H9 (cell line): ENCODE results near the gene MDFI. TPM values are rescaled to one million over a fixed set of nuclear protein-coding genes. Genes with fewer than 3 reads are reported as not detected.

Experiments used
- DNase-seq: peaks from one replicate; pipeline ENCODE4 v3.0.0-alpha.2; 2017
- H2AFZ ChIP-seq: one replicate; pipeline ENCODE4 v1.6.1; 2013; ENCODE audit warnings: mild to moderate bottlenecking, low read length, control low read depth, moderate library complexity
- H2AK5ac ChIP-seq: 2 replicates; pipeline ENCODE4 v1.6.1; 2013; ENCODE audit warnings: low read length, control low read depth, mixed read lengths; ENCODE audit not compliant: insufficient read length
- H2BK120ac ChIP-seq: one replicate; pipeline ENCODE4 v1.6.1; 2013; ENCODE audit warnings: low read depth, mild to moderate bottlenecking, low read length, control low read depth, inconsistent platforms; ENCODE audit not compliant: poor library complexity, severe bottlenecking
- H2BK12ac ChIP-seq: 2 replicates; pipeline ENCODE4 v1.6.1; 2013; ENCODE audit warnings: low read length, control low read depth, mixed read lengths, low read depth; ENCODE audit not compliant: insufficient read length
- H2BK15ac ChIP-seq: 2 replicates; pipeline ENCODE4 v1.6.1; 2013; ENCODE audit warnings: low read depth, low read length, control low read depth
- H2BK20ac ChIP-seq: one replicate; pipeline ENCODE4 v1.6.1; 2013; ENCODE audit warnings: low read depth, mild to moderate bottlenecking, low read length, control low read depth, inconsistent platforms; ENCODE audit not compliant: poor library complexity, severe bottlenecking
- H2BK5ac ChIP-seq: 2 replicates; pipeline ENCODE4 v1.6.1; 2013; ENCODE audit warnings: low read length, control low read depth, mixed read lengths; ENCODE audit not compliant: insufficient read length
- H3K14ac ChIP-seq: 2 replicates; pipeline ENCODE4 v1.6.1; 2013; ENCODE audit warnings: low read length, control low read depth; ENCODE audit not compliant: insufficient read depth
- H3K18ac ChIP-seq: 2 replicates; pipeline ENCODE4 v1.6.1; 2013; ENCODE audit warnings: low read depth, mild to moderate bottlenecking, mixed read lengths, low read length, control low read depth; ENCODE audit not compliant: insufficient read length
- H3K23ac ChIP-seq: 2 replicates; pipeline ENCODE4 v1.6.1; 2013; ENCODE audit warnings: low read length, control low read depth, mixed read lengths, low read depth; ENCODE audit not compliant: insufficient read length
- H3K23me2 ChIP-seq: 2 replicates; pipeline ENCODE4 v1.6.1; 2013; ENCODE audit warnings: low read depth, mild to moderate bottlenecking, mixed read lengths, low read length, control low read depth; ENCODE audit not compliant: insufficient read length, poor library complexity, severe bottlenecking
- H3K27ac ChIP-seq: 2 replicates; pipeline ENCODE4 v1.5.1; 2013; ENCODE audit warnings: low read length, control low read depth, mixed read lengths, low read depth; ENCODE audit not compliant: insufficient read length
- H3K27me3 ChIP-seq: 2 replicates; pipeline ENCODE4 v1.6.1; 2013; ENCODE audit warnings: low read length, control low read depth, inconsistent platforms; ENCODE audit not compliant: insufficient read depth
- H3K4ac ChIP-seq: 2 replicates; pipeline ENCODE4 v1.6.1; 2013; ENCODE audit warnings: low read depth, mild to moderate bottlenecking, control low read depth, inconsistent platforms, low read length, moderate library complexity
- H3K4me1 ChIP-seq: 2 replicates; pipeline ENCODE4 v1.6.1; 2013; ENCODE audit warnings: low read length, control low read depth, inconsistent platforms; ENCODE audit not compliant: insufficient read depth
- H3K4me2 ChIP-seq: 2 replicates; pipeline ENCODE4 v1.6.1; 2013; ENCODE audit warnings: low read length, control low read depth, mixed read lengths; ENCODE audit not compliant: insufficient read length, insufficient read depth
- H3K56ac ChIP-seq: 2 replicates; pipeline ENCODE4 v1.6.1; 2013; ENCODE audit warnings: low read depth, mild to moderate bottlenecking, mixed read lengths, low read length, control low read depth; ENCODE audit not compliant: insufficient read length
- H3K79me1 ChIP-seq: 2 replicates; pipeline ENCODE4 v1.6.1; 2013; ENCODE audit warnings: low read depth, mild to moderate bottlenecking, moderate library complexity, low read length, control low read depth, inconsistent platforms; ENCODE audit not compliant: insufficient read depth, poor library complexity, severe bottlenecking
- H3K79me2 ChIP-seq: 2 replicates; pipeline ENCODE4 v1.6.1; 2013; ENCODE audit warnings: low read length, control low read depth, inconsistent platforms; ENCODE audit not compliant: insufficient read depth
- H3K9ac ChIP-seq: 2 replicates; pipeline ENCODE4 v1.6.1; 2013; ENCODE audit warnings: low read length, control low read depth, mixed read lengths; ENCODE audit not compliant: insufficient read length; ENCODE audit errors: extremely low read depth
- H3K9me3 ChIP-seq: one replicate; pipeline ENCODE4 v1.6.1; 2013; ENCODE audit warnings: low read depth, low read length, inconsistent platforms; ENCODE audit not compliant: control insufficient read depth
- H3T11ph ChIP-seq: one replicate; pipeline ENCODE4 v1.6.1; 2013; ENCODE audit warnings: mild to moderate bottlenecking, low read length, control low read depth, inconsistent platforms
- H4K20me1 ChIP-seq: one replicate; pipeline ENCODE4 v1.6.1; 2013; ENCODE audit not compliant: control insufficient read depth, insufficient read length, insufficient read depth
- H4K5ac ChIP-seq: 2 replicates; pipeline ENCODE4 v1.6.1; 2013; ENCODE audit warnings: low read depth, mild to moderate bottlenecking, mixed read lengths, low read length, control low read depth; ENCODE audit not compliant: insufficient read length
- H4K8ac ChIP-seq: replicated peaks from 2 replicates; pipeline ENCODE4 v1.6.1; 2013; ENCODE audit warnings: low read length, control low read depth, mixed read lengths, low read depth; ENCODE audit not compliant: insufficient read length
- H4K91ac ChIP-seq: 2 replicates; pipeline ENCODE4 v1.6.1; 2013; ENCODE audit warnings: low read depth, mild to moderate bottlenecking, moderate library complexity, mixed read lengths, low read length, control low read depth; ENCODE audit not compliant: insufficient read length
- H3K27ac Mint-ChIP-seq, 3 experiments: 2 replicates in 2 of 3; 3 replicates in 1 of 3; pipeline ENCODE4 v1.8.0; 2020 to 2021; ENCODE audit warnings: mixed read lengths in 3 of 3, mild to moderate bottlenecking in 1 of 3, moderate library complexity in 1 of 3
- H3K27me3 Mint-ChIP-seq: 2 replicates; pipeline ENCODE4 v1.8.0; 2021; ENCODE audit warnings: low read depth, mild to moderate bottlenecking, moderate library complexity, mixed read lengths
- H3K36me3 Mint-ChIP-seq, 3 experiments: 2 replicates in 2 of 3; 3 replicates in 1 of 3; pipeline ENCODE4 v1.8.0; 2020 to 2021; ENCODE audit warnings: low read depth in 3 of 3, mixed read lengths in 3 of 3; ENCODE audit not compliant: insufficient read depth in 1 of 3
- H3K4me1 Mint-ChIP-seq, 2 experiments: 2 replicates each; pipeline ENCODE4 v1.8.0; 2020; ENCODE audit warnings: mixed read lengths in 2 of 2
- H3K4me3 Mint-ChIP-seq, 2 experiments: 2 replicates in 1 of 2; 3 replicates in 1 of 2; pipeline ENCODE4 v1.8.0; 2020 to 2021; ENCODE audit warnings: mild to moderate bottlenecking in 2 of 2, mixed read lengths in 2 of 2, moderate library complexity in 1 of 2
- H3K9me3 Mint-ChIP-seq, 2 experiments: 2 replicates in 1 of 2; 3 replicates in 1 of 2; pipeline ENCODE4 v1.8.0; 2020; ENCODE audit warnings: mild to moderate bottlenecking in 2 of 2, mixed read lengths in 2 of 2, moderate library complexity in 1 of 2
- WGBS: extraction: QIAGEN DNeasy Blood & Tissue Kit; methylation state at CpG from one replicate; pipeline ENCODE4 v1.1.7; 2013; ENCODE audit warnings: missing lambda C conversion rate, low lambda C conversion rate, mixed read lengths; ENCODE audit not compliant: insufficient read length; ENCODE audit errors: extremely low coverage; 5-methylcytosine and 5-hydroxymethylcytosine counted together
- total RNA-seq: library from RNA; stranded (reverse); gene quantifications from 2 replicates; pipeline ENCODE4 v1.2.1, GENCODE V29; 2021
- TF ChIP-seq, protein P1 (sequence below): fragments of 200-600 bp; sonication (generic); conservative IDR thresholded peaks from 3 replicates; pipeline ENCODE4 v1.8.0; 2021; ENCODE audit warnings: antibody characterized with exemption, mild to moderate bottlenecking

The MDFI gene
- total RNA-seq, 1 experiment from 2014 or later = 45.0 TPM

DNA sequence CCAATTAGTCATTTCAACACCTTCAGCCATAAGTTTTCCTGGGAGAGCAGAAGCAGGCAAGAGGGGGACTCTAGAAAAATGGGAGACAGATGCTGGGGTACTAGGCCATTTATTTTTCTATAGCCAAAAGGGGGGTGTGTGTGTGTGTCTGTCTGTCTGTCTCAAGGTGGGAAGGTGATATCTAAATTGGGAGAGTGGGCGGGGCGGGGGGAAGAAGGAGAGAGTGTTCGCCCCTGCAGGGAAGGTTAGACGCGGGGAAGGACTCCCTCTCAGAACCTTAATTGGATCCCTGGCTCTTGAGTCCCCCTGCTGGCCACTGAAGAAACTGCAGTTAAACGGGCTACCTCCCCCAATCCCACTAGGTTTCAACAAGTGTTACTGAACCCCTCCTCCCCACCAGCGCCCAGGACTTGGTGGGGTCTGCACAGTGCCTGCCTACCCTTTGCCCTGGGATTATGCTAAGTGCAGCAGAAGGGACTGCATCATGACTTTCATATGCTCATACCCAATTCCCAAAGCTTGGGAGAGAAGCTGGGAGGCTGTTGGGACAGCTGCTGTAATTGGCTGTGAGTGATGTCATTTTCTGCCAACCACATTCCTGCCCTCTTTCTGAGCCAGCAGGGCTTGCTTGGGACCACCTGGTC is 46.3 kb upstream of the MDFI start:
- no peaks in the 10 kb centered on the region; a peak in 1 of 5 replicates for H3K9me3 Mint-ChIP-seq
- Histone ChIP-seq H3K27ac (no peak overlapping the region), H2BK120ac (no peak overlapping the region), H2BK5ac (no peak overlapping the region), H2BK15ac (no peak overlapping the region), H4K8ac (no peak overlapping the region), H2BK20ac (no peak overlapping the region), H3T11ph (no peak overlapping the region), H4K20me1 (no peaks in the 10 kb centered on the region), H3K4me1 (no peaks in the 10 kb centered on the region), H4K5ac (no peak overlapping the region), H3K9me3 (no peaks in the 10 kb centered on the region), H3K14ac (no peak overlapping the region), H3K4me2 (no peak overlapping the region), H3K27me3 (no peaks in the 10 kb centered on the region), H3K23ac (no peak overlapping the region), H2AFZ (no peak overlapping the region), H2BK12ac (no peak overlapping the region), H4K91ac (no peak overlapping the region), H3K18ac (no peak overlapping the region), H2AK5ac (no peak overlapping the region), H3K56ac (no peak overlapping the region), H3K79me2 (no peaks in the 10 kb centered on the region), H3K23me2 (no peaks in the 10 kb centered on the region), H3K4ac (no peak overlapping the region), H3K79me1 (no peaks in the 10 kb centered on the region), H3K9ac (no peak overlapping the region)
- no CpG with 5 or more reads among the region's 7 CpGs for WGBS
- peak overlapping the region in 1 of 2 experiments; percentile 10; a peak in 1 of 5 replicates for H3K4me3 Mint-ChIP-seq
- peak; percentile 81 for DNase-seq
- TF ChIP-seq, protein P1, sequence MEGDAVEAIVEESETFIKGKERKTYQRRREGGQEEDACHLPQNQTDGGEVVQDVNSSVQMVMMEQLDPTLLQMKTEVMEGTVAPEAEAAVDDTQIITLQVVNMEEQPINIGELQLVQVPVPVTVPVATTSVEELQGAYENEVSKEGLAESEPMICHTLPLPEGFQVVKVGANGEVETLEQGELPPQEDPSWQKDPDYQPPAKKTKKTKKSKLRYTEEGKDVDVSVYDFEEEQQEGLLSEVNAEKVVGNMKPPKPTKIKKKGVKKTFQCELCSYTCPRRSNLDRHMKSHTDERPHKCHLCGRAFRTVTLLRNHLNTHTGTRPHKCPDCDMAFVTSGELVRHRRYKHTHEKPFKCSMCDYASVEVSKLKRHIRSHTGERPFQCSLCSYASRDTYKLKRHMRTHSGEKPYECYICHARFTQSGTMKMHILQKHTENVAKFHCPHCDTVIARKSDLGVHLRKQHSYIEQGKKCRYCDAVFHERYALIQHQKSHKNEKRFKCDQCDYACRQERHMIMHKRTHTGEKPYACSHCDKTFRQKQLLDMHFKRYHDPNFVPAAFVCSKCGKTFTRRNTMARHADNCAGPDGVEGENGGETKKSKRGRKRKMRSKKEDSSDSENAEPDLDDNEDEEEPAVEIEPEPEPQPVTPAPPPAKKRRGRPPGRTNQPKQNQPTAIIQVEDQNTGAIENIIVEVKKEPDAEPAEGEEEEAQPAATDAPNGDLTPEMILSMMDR = peak; percentile 90
- peaks cover 27% of the 10 kb centered on the region for H3K27me3 Mint-ChIP-seq
- no peak overlapping the region for H3K27ac Mint-ChIP-seq
- peaks cover 18 to 29% of the 10 kb centered on the region in 2 experiments for H3K4me1 Mint-ChIP-seq
- peaks cover 5 to 32% (median 21%) of the 10 kb centered on the region in 3 experiments; a peak in 6 of 7 replicates for H3K36me3 Mint-ChIP-seq
